Natural killer cell (primary cell): ENCODE measurements around the gene DYNLL2. TPM values are rescaled to one million over a fixed set of nuclear protein-coding genes. Genes with fewer than 3 reads are reported as not detected.

Experiments
- ATAC-seq, 3 donors: fragments of 150-1000 bp in 2 of 3; fragments of 200-7000 bp in 1 of 3; cut with Tn5 transposase; 1 replicate in 1 of 3; 2 replicates in 2 of 3; pipeline ENCODE4 v1.10.0; 2021; ENCODE audit warnings: mild to moderate bottlenecking in 2 of 3, moderate library complexity in 2 of 3
- DNase-seq, 2 donors: peaks; one replicate each; pipeline versions ENCODE4 v3.0.0 to v3.0.0-alpha.2; 2013 to 2021; ENCODE audit warnings: mixed read lengths in 1 of 2
- H3K27ac ChIP-seq: one replicate; pipeline ENCODE4 v1.5.1; 2013; ENCODE audit warnings: mild to moderate bottlenecking, low read length
- H3K27me3 ChIP-seq: one replicate; pipeline ENCODE4 v1.6.1; 2013; ENCODE audit warnings: low read length; ENCODE audit not compliant: control insufficient read depth, insufficient read depth
- H3K36me3 ChIP-seq: one replicate; pipeline ENCODE4 v1.6.1; 2013; ENCODE audit warnings: low read length; ENCODE audit not compliant: control insufficient read depth, insufficient read depth
- H3K4me1 ChIP-seq: one replicate; pipeline ENCODE4 v1.6.1; 2013; ENCODE audit warnings: low read length; ENCODE audit not compliant: control insufficient read depth, insufficient read depth
- H3K4me3 ChIP-seq: one replicate; pipeline ENCODE4 v1.5.1; 2013; ENCODE audit warnings: low read length
- H3K9me3 ChIP-seq: one replicate; pipeline ENCODE4 v1.6.1; 2013; ENCODE audit warnings: low read length; ENCODE audit not compliant: control insufficient read depth, insufficient read depth
- H3K27ac Mint-ChIP-seq, 2 donors: one replicate each; pipeline ENCODE4 v1.8.0; 2022; ENCODE audit warnings: mild to moderate bottlenecking in 2 of 2, mixed read lengths in 2 of 2, moderate library complexity in 1 of 2
- H3K27me3 Mint-ChIP-seq, 2 donors: one replicate each; pipeline ENCODE4 v1.8.0; 2022; ENCODE audit warnings: low read depth in 2 of 2, mixed read lengths in 2 of 2
- H3K36me3 Mint-ChIP-seq: one replicate; pipeline ENCODE4 v1.8.0; 2022; ENCODE audit warnings: mixed read lengths
- H3K4me1 Mint-ChIP-seq, 2 donors: one replicate each; pipeline ENCODE4 v1.8.0; 2022; ENCODE audit warnings: mixed read lengths in 2 of 2
- H3K4me3 Mint-ChIP-seq: one replicate; pipeline ENCODE4 v1.8.0; 2022; ENCODE audit warnings: mild to moderate bottlenecking, moderate library complexity, mixed read lengths
- H3K9me3 Mint-ChIP-seq, 2 donors: one replicate each; pipeline ENCODE4 v1.8.0; 2022; ENCODE audit warnings: mixed read lengths in 2 of 2
- WGBS: methylation state at CpG from one replicate; pipeline ENCODE4 v1.1.7; 2013; ENCODE audit warnings: missing lambda C conversion rate; ENCODE audit not compliant: insufficient coverage; 5-methylcytosine and 5-hydroxymethylcytosine counted together
- intact Hi-C: fragments of 100-400 bp; cut with micrococcal nuclease; formaldehyde crosslinking; loops from one replicate; pipeline ENCODE4 v1.14.2; 2022
- total RNA-seq, 4 donors: library from RNA; stranded (reverse); fragments of 120-200 nt in 1 of 4; gene quantifications; one replicate each; pipeline versions ENCODE4 v1.2.3 to v1.2.4, GENCODE V29; 2013 to 2022
- TF ChIP-seq, protein P1 (sequence below): fragments of 200-600 bp; IDR thresholded peaks from one replicate; pipeline ENCODE4 v1.8.0; 2022; ENCODE audit warnings: antibody characterized with exemption

The DYNLL2 gene
- total RNA-seq, 3 donors from 2014 or later (not counting 1 experiment from before 2014, with no cell fraction given): 25.6 to 37.0 (median 36.1) TPM

DNA sequence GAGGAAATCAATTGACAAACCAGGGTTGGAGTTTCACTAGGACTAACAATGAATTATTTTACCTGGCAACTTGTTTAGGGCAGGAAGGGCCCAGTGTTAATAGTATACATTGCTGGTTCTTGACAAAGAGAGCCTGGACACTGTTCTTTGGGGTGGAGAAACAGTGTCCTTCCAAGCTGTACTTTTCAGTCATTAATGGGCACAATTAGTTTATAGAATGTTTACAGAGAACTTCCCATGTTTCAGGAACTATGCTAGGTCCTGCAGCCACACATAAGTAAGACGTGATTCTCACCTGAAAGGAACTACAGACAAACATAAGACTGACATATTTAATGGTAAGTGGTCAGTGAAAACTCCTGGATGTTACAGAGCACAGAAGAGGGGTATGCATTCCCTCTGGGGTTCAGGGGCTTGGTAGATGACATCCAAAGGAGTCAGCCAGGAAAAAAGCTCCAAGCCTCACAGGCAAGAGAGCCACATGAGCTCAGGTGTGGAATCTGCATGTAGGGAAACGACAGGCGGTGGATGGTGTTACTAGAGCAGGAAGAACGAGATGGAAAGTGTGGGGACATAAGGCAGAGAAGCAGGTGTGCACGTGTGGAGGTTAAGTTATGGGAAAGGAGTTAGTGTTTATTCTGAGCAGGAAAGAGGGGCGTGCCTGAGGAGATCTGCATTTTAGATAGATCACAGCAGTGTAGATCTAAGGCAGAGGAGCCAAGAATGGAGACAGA is 3.8 kb upstream of the DYNLL2 start:
- H3K27ac ChIP-seq: no peak overlapping the region
- no peak for ATAC-seq
- H3K36me3 Mint-ChIP-seq: no peaks in the 10 kb centered on the region
- no peaks in the 10 kb centered on the region for H3K9me3 Mint-ChIP-seq
- peaks cover 8 to 18% of the 10 kb centered on the region in 2 donors for H3K27me3 Mint-ChIP-seq
- intact Hi-C loops: loop anchor here (5.0 kb wide), 1 partner anchor 72 kb away; the partner anchor contains the start of gene SRSF1
- no peaks in the 10 kb centered on the region for H3K27me3 ChIP-seq
- H3K27ac Mint-ChIP-seq: no peak overlapping the region
- no peak for DNase-seq
- no peaks in the 10 kb centered on the region for H3K36me3 ChIP-seq
- WGBS: 81% methylated on average over 6 of the region's 6 CpGs
- no peaks in the 10 kb centered on the region for H3K9me3 ChIP-seq
- H3K4me3 Mint-ChIP-seq: no peak overlapping the region
- H3K4me1 ChIP-seq: peaks cover 11% of the 10 kb centered on the region
- TF ChIP-seq, protein P1, sequence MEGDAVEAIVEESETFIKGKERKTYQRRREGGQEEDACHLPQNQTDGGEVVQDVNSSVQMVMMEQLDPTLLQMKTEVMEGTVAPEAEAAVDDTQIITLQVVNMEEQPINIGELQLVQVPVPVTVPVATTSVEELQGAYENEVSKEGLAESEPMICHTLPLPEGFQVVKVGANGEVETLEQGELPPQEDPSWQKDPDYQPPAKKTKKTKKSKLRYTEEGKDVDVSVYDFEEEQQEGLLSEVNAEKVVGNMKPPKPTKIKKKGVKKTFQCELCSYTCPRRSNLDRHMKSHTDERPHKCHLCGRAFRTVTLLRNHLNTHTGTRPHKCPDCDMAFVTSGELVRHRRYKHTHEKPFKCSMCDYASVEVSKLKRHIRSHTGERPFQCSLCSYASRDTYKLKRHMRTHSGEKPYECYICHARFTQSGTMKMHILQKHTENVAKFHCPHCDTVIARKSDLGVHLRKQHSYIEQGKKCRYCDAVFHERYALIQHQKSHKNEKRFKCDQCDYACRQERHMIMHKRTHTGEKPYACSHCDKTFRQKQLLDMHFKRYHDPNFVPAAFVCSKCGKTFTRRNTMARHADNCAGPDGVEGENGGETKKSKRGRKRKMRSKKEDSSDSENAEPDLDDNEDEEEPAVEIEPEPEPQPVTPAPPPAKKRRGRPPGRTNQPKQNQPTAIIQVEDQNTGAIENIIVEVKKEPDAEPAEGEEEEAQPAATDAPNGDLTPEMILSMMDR: no peak
- H3K4me3 ChIP-seq: no peak overlapping the region
- peaks cover 5 to 13% of the 10 kb centered on the region in 2 donors for H3K4me1 Mint-ChIP-seq

DNA sequence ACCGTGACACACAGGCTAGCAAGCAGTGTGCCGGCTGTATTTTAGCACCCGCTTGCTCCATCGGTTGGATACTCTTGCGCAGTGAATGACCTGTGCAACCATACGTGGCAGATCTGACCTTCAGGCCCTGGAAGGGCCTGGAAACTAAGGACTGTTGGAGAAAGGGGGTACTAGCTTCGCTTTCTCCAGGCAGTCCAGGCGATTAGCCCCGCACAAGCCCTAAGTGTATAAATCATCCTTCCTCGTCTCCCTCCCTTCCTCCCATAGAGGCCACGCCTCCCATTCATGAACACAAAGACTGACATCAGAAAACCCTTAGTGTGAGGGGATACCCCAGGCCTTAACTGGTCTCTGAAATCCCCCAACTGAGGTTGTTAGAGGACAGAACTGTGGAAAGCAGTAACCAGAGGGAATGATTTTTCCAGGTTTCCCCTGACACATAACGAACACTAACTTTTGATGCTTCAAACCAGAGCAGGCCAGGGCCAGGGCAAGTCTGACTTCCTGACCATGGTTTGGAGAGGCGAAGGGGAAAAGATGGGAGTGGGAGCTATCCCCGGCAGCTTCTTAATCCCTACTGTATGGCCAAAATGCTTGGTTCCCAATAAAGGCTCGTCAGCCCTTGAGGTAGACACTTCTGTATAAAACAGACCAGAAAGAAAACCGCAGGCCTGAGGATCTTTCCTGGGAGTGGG is 1.4 kb upstream of the DYNLL2 start:
- Mint-ChIP-seq H3K36me3 (no peaks in the 10 kb centered on the region), H3K27me3 (peaks cover 3 to 8% of the 10 kb centered on the region in 2 donors), H3K27ac (no peak overlapping the region), H3K4me3 (peak overlapping the region; percentile 59), H3K4me1 (peaks cover 17 to 35% of the 10 kb centered on the region in 2 donors), H3K9me3 (no peaks in the 10 kb centered on the region)
- no peaks in the 10 kb centered on the region for H3K27me3 ChIP-seq
- no peak overlapping the region for H3K4me3 ChIP-seq
- H3K27ac ChIP-seq: no peak overlapping the region
- peaks cover 1% of the 10 kb centered on the region for H3K36me3 ChIP-seq
- no peaks in the 10 kb centered on the region for H3K9me3 ChIP-seq
- peaks cover 22% of the 10 kb centered on the region for H3K4me1 ChIP-seq
- intact Hi-C loops: loop anchor here (5.0 kb wide), 1 partner anchor 74 kb away; the partner anchor contains the start of gene SRSF1
- TF ChIP-seq, protein P1: no peak
- DNase-seq (peak in 1 of 2 donors; percentile 16), ATAC-seq (no peak)
- WGBS: 95% methylated on average over 11 of the region's 16 CpGs

DNA sequence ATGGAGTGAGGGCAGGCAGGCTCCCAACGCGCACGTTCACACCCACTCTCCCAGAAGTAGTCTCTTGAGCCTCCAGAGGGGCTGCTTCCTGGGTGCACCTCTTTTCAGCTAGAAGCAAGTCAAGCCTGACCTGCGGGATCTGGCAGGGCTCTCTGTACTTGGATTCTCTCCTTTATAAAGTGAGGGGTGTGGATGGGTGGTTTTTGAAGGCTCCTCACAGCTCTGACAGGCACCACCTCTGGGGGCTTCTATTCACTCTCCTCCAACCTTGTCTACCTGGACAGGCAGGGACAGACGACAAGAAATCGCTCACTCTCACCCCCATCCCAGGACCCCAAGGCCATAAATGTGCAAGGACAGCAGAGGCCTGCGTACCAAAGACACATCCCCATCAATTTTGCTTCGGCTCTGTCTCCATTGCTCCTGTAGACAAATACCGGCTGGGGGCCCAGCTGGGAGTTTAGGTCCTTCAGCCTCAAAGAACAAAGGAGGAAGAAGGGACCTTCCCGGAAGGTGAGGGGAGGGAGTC is 814 bp upstream of the DYNLL2 start:
- Mint-ChIP-seq H3K27me3 (peaks cover 0 to 8% of the 10 kb centered on the region in 2 donors), H3K9me3 (no peaks in the 10 kb centered on the region), H3K4me3 (peak overlapping the region; percentile 59), H3K27ac (peak overlapping the region; percentile 29 to 84), H3K4me1 (peaks cover 23 to 40% of the 10 kb centered on the region in 2 donors), H3K36me3 (peaks cover 4% of the 10 kb centered on the region)
- WGBS: 89% methylated on average over 9 of the region's 10 CpGs
- intact Hi-C loops: loop anchor here (5.0 kb wide), 1 partner anchor 75 kb away; the partner anchor contains the start of gene SRSF1
- H3K4me1 ChIP-seq: peaks cover 22% of the 10 kb centered on the region
- ATAC-seq (no peak), DNase-seq (no peak)
- TF ChIP-seq, protein P1: no peak
- peak overlapping the region; percentile 82 for H3K27ac ChIP-seq
- H3K9me3 ChIP-seq: no peaks in the 10 kb centered on the region
- H3K4me3 ChIP-seq: peak overlapping the region; percentile 26
- H3K36me3 ChIP-seq: peaks cover 6% of the 10 kb centered on the region
- no peaks in the 10 kb centered on the region for H3K27me3 ChIP-seq
